ENCODE data around the gene CCR7.

DNA sequence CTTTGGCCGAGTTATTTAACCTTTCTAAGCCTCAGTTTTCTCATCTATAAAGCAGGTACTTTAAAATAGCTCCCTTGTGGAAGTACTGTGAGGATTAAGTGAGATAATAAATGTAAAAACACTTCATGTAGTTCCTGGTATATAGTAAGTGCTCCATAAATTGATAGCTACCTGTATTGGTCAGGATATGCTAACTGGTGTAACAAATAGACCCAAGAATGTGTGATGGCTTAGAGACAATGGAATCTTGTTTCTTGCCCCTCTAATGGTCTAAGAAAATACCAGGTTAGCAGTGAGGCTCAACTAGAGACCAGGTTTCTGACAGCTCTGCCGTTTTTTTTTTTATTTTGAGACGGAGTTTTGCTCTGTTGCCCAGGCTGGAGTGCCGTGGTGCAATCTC, 29.8 kb downstream of the CCR7 start:
- TF ChIP-seq, protein P1, sequence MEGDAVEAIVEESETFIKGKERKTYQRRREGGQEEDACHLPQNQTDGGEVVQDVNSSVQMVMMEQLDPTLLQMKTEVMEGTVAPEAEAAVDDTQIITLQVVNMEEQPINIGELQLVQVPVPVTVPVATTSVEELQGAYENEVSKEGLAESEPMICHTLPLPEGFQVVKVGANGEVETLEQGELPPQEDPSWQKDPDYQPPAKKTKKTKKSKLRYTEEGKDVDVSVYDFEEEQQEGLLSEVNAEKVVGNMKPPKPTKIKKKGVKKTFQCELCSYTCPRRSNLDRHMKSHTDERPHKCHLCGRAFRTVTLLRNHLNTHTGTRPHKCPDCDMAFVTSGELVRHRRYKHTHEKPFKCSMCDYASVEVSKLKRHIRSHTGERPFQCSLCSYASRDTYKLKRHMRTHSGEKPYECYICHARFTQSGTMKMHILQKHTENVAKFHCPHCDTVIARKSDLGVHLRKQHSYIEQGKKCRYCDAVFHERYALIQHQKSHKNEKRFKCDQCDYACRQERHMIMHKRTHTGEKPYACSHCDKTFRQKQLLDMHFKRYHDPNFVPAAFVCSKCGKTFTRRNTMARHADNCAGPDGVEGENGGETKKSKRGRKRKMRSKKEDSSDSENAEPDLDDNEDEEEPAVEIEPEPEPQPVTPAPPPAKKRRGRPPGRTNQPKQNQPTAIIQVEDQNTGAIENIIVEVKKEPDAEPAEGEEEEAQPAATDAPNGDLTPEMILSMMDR (IDR thresholded peaks at IDR 0.05), result no peak
- no peak for TF ChIP-seq POLR2A (IDR thresholded peaks at IDR 0.05)
